B cell (primary cell): ENCODE data around the gene PPP2R5C. TPM values are rescaled to one million over a fixed set of nuclear protein-coding genes. Genes with fewer than 3 reads are reported as not detected.

ENCODE experiments used
- ATAC-seq: fragments of 200-7000 bp; cut with Tn5 transposase; one replicate; pipeline ENCODE4 v1.10.0; 2021; ENCODE audit warnings: low read depth, mild to moderate bottlenecking, moderate number of reproducible peaks, moderate library complexity
- CTCF ChIA-PET: fragments of 350-600 bp; sonication (Branson Sonifier 250); formaldehyde crosslinking; loops from one replicate; lab custom pipeline; 2021; ENCODE audit warnings: antibody characterized with exemption, inconsistent platforms; lab: Charles Lee
- POLR2A ChIA-PET: fragments of 350-600 bp; sonication (Branson Sonifier 250); formaldehyde crosslinking; loops from one replicate; lab custom pipeline; 2021; ENCODE audit warnings: antibody characterized with exemption; lab: Charles Lee
- DNase-seq: peaks from one replicate; pipeline ENCODE4 v3.0.0; 2013
- H2AFZ ChIP-seq: 2 replicates; pipeline ENCODE4 v1.6.1; 2012; ENCODE audit warnings: mild to moderate bottlenecking, low read depth, low read length; ENCODE audit not compliant: insufficient read depth, poor library complexity, severe bottlenecking
- H3K27ac ChIP-seq, 2 donors: 1 replicate in 1 of 2; 2 replicates in 1 of 2; pipeline ENCODE4 v1.5.1; 2012 to 2013; ENCODE audit warnings: low read length in 2 of 2, mild to moderate bottlenecking in 2 of 2, moderate library complexity in 1 of 2
- H3K27me3 ChIP-seq, 4 experiments: fragments of 200-600 bp in 1 of 4; sonication (generic) in 1 of 4; replicated peaks in 1 of 4; 1 replicate in 2 of 4; 2 replicates in 2 of 4; pipeline versions ENCODE4 v1.6.1 to v1.7.0; 2013 to 2016; ENCODE audit warnings: low read length in 3 of 4, mild to moderate bottlenecking in 2 of 4, mixed read lengths in 1 of 4, moderate library complexity in 1 of 4; ENCODE audit not compliant: insufficient read depth in 4 of 4, control insufficient read depth in 3 of 4; ENCODE audit errors: control extremely low read depth in 1 of 4
- H3K36me3 ChIP-seq, 2 experiments: replicated peaks in 1 of 2; 1 replicate in 1 of 2; 2 replicates in 1 of 2; pipeline versions ENCODE4 v1.6.1 to v1.7.1; 2013; ENCODE audit warnings: low read length in 1 of 2; ENCODE audit not compliant: insufficient read depth in 2 of 2, control insufficient read depth in 1 of 2; ENCODE audit errors: control extremely low read depth in 1 of 2, extremely low read depth in 1 of 2
- H3K4me1 ChIP-seq, 2 donors: fragments of 200-600 bp in 1 of 2; sonication (generic) in 1 of 2; 1 replicate in 1 of 2; 2 replicates in 1 of 2; pipeline versions ENCODE4 v1.5.1 to v1.6.1; 2013 to 2017; ENCODE audit warnings: low read length in 2 of 2; ENCODE audit not compliant: control insufficient read depth in 2 of 2, insufficient read depth in 2 of 2
- H3K4me2 ChIP-seq: replicated peaks from 2 replicates; pipeline ENCODE3; 2012; ENCODE audit warnings: mild to moderate bottlenecking, low read depth, low read length; ENCODE audit not compliant: poor library complexity, severe bottlenecking
- H3K4me3 ChIP-seq, 5 experiments: fragments of 200-600 bp in 1 of 5; sonication (generic) in 1 of 5; 1 replicate in 3 of 5; 2 replicates in 2 of 5; pipeline versions ENCODE4 v1.5.1 to v1.7.0; 2011 to 2016; ENCODE audit warnings: low read length in 4 of 5, mild to moderate bottlenecking in 4 of 5, low read depth in 2 of 5, control low read depth in 1 of 5, moderate library complexity in 1 of 5; ENCODE audit not compliant: insufficient read depth in 1 of 5; ENCODE audit errors: control extremely low read depth in 1 of 5, extremely low read depth in 1 of 5
- H3K79me2 ChIP-seq: fragments of 200-600 bp; sonication (generic); one replicate; pipeline ENCODE4 v1.6.0; 2016; ENCODE audit warnings: low read length; ENCODE audit not compliant: control insufficient read depth, insufficient read depth
- H3K9ac ChIP-seq: fragments of 200-600 bp; sonication (generic); 2 replicates; pipeline ENCODE4 v1.6.1; 2017; ENCODE audit warnings: mild to moderate bottlenecking, low read length, moderate library complexity
- H3K9me3 ChIP-seq, 3 donors: one replicate each; pipeline versions ENCODE4 v1.6.1 to v1.7.1; 2013; ENCODE audit warnings: low read length in 2 of 3; ENCODE audit not compliant: control insufficient read depth in 2 of 3, insufficient read depth in 1 of 3; ENCODE audit errors: control extremely low read depth in 1 of 3
- H4K20me1 ChIP-seq: 2 replicates; pipeline ENCODE4 v1.6.0; 2012; ENCODE audit warnings: mild to moderate bottlenecking, low read length; ENCODE audit not compliant: insufficient read depth, control insufficient read depth, poor library complexity, severe bottlenecking
- H3K27ac Mint-ChIP-seq: one replicate; pipeline ENCODE4 v1.8.0; 2021; ENCODE audit warnings: mixed read lengths
- H3K27me3 Mint-ChIP-seq: one replicate; pipeline ENCODE4 v1.8.0; 2021; ENCODE audit warnings: mixed read lengths
- H3K4me1 Mint-ChIP-seq: one replicate; pipeline ENCODE4 v1.8.0; 2021; ENCODE audit warnings: mixed read lengths
- H3K4me3 Mint-ChIP-seq: one replicate; pipeline ENCODE4 v1.8.0; 2021; ENCODE audit warnings: mixed read lengths
- H3K9me3 Mint-ChIP-seq: one replicate; pipeline ENCODE4 v1.8.0; 2022; ENCODE audit warnings: mixed read lengths; ENCODE audit not compliant: insufficient read depth
- CTCF ChIP-seq: fragments of 200-600 bp; IDR thresholded peaks from one replicate; pipeline ENCODE4 v1.8.0; 2022; ENCODE audit warnings: antibody characterized with exemption, mild to moderate bottlenecking
- EZH2 ChIP-seq: IDR thresholded peaks from 2 replicates; pipeline ENCODE4 v1.6.1; 2012; ENCODE audit warnings: borderline replicate concordance, low read depth, mild to moderate bottlenecking, moderate library complexity, low read length; ENCODE audit not compliant: insufficient read depth, poor library complexity, severe bottlenecking
- WGBS: methylation state at CpG from one replicate; pipeline ENCODE4 v1.1.5; 2013; ENCODE audit warnings: missing lambda C conversion rate; ENCODE audit not compliant: insufficient coverage; 5-methylcytosine and 5-hydroxymethylcytosine counted together
- intact Hi-C: fragments of 100-400 bp; cut with micrococcal nuclease; formaldehyde crosslinking; loops from one replicate; pipeline ENCODE4 v1.10.0; 2022
- polyA plus RNA-seq: library from polyadenylated mRNA; depleted of rRNA; stranded (reverse); fragments of >200 nt; gene quantifications from 2 replicates; pipeline ENCODE4 v1.2.3, GENCODE V29; 2012
- total RNA-seq, 2 donors: library from RNA; stranded (reverse); fragments of 120-200 nt in 1 of 2; gene quantifications; 1 replicate in 1 of 2; 2 replicates in 1 of 2; pipeline versions ENCODE4 v1.2.3 to v1.2.4, GENCODE V29; 2013 to 2022

Gene PPP2R5C
- total and polyA plus RNA-seq, 2 donors (not counting 1 experiment from before 2014, with no cell fraction given): 91.7 to 330 TPM

DNA sequence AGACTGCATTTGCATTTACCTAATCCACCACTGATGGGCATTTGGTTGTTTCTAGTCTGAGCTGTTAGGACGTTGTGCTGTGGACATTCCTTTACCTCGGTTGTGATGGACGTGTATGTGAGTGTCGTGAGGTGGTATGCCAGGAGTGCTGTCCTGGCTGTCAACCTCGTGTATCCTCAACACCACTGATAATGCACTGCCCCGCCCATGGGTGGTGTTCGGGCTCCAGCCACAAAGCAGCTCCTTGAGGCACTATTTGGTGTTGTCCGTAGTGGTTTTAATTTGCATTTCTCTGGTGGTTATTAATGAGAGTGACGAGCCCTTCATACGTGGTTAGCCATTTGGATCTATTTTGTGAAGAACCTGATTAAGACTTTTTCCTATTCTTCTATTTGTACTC is 87.6 kb downstream of the PPP2R5C start:
- no peaks in the 10 kb centered on the region for H3K27me3 Mint-ChIP-seq
- ATAC-seq (peak; percentile 62), DNase-seq (peak; percentile 71)
- H2AFZ ChIP-seq: no peak overlapping the region
- H3K4me3 ChIP-seq: no peak overlapping the region
- peaks cover 68 to 72% of the 10 kb centered on the region in 2 donors for H3K4me1 ChIP-seq
- intact Hi-C loops: loop anchor here (1.0 kb wide), 1 partner anchor 27 kb away; no protein-coding TSS in a partner anchor
- H3K27ac Mint-ChIP-seq: peak overlapping the region; percentile 11
- peaks cover 85% of the 10 kb centered on the region for H3K4me1 Mint-ChIP-seq
- peaks cover 97% of the 10 kb centered on the region for H4K20me1 ChIP-seq
- H3K9me3 ChIP-seq: no peaks in the 10 kb centered on the region
- peak overlapping the region; percentile 80 for H3K4me3 Mint-ChIP-seq
- TF ChIP-seq CTCF (no peak), EZH2 (no peak)
- peak overlapping the region in 1 of 2 donors; percentile 12 for H3K27ac ChIP-seq
- no peak overlapping the region for H3K9ac ChIP-seq
- H3K9me3 Mint-ChIP-seq: no peaks in the 10 kb centered on the region
- H3K79me2 ChIP-seq: peaks cover 99% of the 10 kb centered on the region
- H3K27me3 ChIP-seq: no peaks in the 10 kb centered on the region
- 0% methylated on average over 2 of the region's 10 CpGs for WGBS
- H3K4me2 ChIP-seq: peak overlapping the region; percentile 42
- POLR2A ChIA-PET: interaction anchor here (0.5 to 0.6 kb wide), 2 partner anchors 10 to 69 kb away, joined by 5 read pairs; no protein-coding TSS in a partner anchor
- peaks cover 0 to 5% of the 10 kb centered on the region in 2 experiments for H3K36me3 ChIP-seq
- CTCF ChIA-PET: interaction anchor here (0.6 to 3.6 kb wide), 6 partner anchors 14 to 197 kb away, joined by 3 to 22 read pairs (median 3); no protein-coding TSS in a partner anchor

- Histone ChIP-seq H3K4me3 (no peak overlapping the region), H4K20me1 (peaks cover 97% of the 10 kb centered on the region), H3K4me1 (peaks cover 67 to 72% of the 10 kb centered on the region in 2 donors), H3K4me2 (peak overlapping the region; percentile 42), H3K9ac (no peak overlapping the region), H3K9me3 (no peaks in the 10 kb centered on the region), H3K27me3 (no peaks in the 10 kb centered on the region), H3K36me3 (peaks cover 0 to 2% of the 10 kb centered on the region in 2 experiments), H3K79me2 (peaks cover 99% of the 10 kb centered on the region), H3K27ac (peak overlapping the region in 1 of 2 donors; percentile 12), H2AFZ (no peak overlapping the region)
- DNase-seq (no peak), ATAC-seq (no peak)
- intact Hi-C loops: loop anchor here (1.0 kb wide), 1 partner anchor 27 kb away; no protein-coding TSS in a partner anchor
- Mint-ChIP-seq H3K9me3 (no peaks in the 10 kb centered on the region), H3K4me3 (peak overlapping the region; percentile 80), H3K4me1 (peaks cover 84% of the 10 kb centered on the region), H3K27me3 (no peaks in the 10 kb centered on the region), H3K27ac (peak overlapping the region; percentile 69)
- CTCF ChIA-PET: interaction anchor here (0.6 to 3.6 kb wide), 8 partner anchors 14 to 197 kb away, joined by 3 to 22 read pairs (median 4); no protein-coding TSS in a partner anchor
- 29% methylated on average over 3 of the region's 3 CpGs for WGBS
- POLR2A ChIA-PET: interaction anchor here (0.5 to 0.6 kb wide), 2 partner anchors 11 to 68 kb away, joined by 5 read pairs; no protein-coding TSS in a partner anchor
- no peak for TF ChIP-seq EZH2
Measured at GRCh38 chr14:101849640-101850039, 88.1 kb downstream of the PPP2R5C start.
